AG09309 (cell line): ENCODE data around the gene CPOX.

Source experiments
- DNase-seq: peaks from one replicate; pipeline ENCODE4 v3.0.0-alpha.2; 2010; ENCODE audit warnings: low read depth
- H3K4me3 ChIP-seq: 2 replicates; pipeline ENCODE4 v1.5.1; 2011; ENCODE audit warnings: mild to moderate bottlenecking, low read depth, low read length, moderate library complexity; ENCODE audit not compliant: control insufficient read depth
- CTCF ChIP-seq: IDR thresholded peaks from 2 replicates; pipeline ENCODE4 v1.5.1; 2011; ENCODE audit warnings: mild to moderate bottlenecking, low read depth, low read length, inconsistent platforms; ENCODE audit not compliant: insufficient read depth, control insufficient read depth; ENCODE audit errors: missing control alignments

Gene CPOX

GRCh38 chr3:98594628-98595324 is 1.4 kb upstream of the CPOX start:
- no peak for TF ChIP-seq CTCF
- H3K4me3 ChIP-seq: no peak overlapping the region
- DNase-seq: no peak

GRCh38 chr3:98592345-98592935 is 971 bp downstream of the CPOX start:
- peak overlapping the region; percentile 73 for H3K4me3 ChIP-seq
- no peak for DNase-seq
- TF ChIP-seq CTCF: no peak

- no peak for DNase-seq
- H3K4me3 ChIP-seq: no peak overlapping the region
- no peak for TF ChIP-seq CTCF
Observed at GRCh38 chr3:98589331-98590036, 3.9 kb downstream of the CPOX start.

GRCh38 chr3:98588065-98588464 is 5.3 kb downstream of the CPOX start:
- DNase-seq: no peak
- peak; percentile 41 for TF ChIP-seq CTCF
- H3K4me3 ChIP-seq: no peak overlapping the region

GRCh38 chr3:98587654-98588053 is 5.8 kb downstream of the CPOX start:
- H3K4me3 ChIP-seq: no peak overlapping the region
- no peak for DNase-seq
- TF ChIP-seq CTCF: no peak

GRCh38 chr3:98584547-98584946 is 8.9 kb downstream of the CPOX start:
- no peak for DNase-seq
- H3K4me3 ChIP-seq: no peak overlapping the region
- no peak for TF ChIP-seq CTCF
